Suprapubic skin (tissue), 4 donors: ENCODE measurements around the gene FNDC3A. TPM values are rescaled to one million over a fixed set of nuclear protein-coding genes. Genes with fewer than 3 reads are reported as not detected.
"Not testable (repeated sequence)": the region's sequence is repeated elsewhere in the genome, so short reads cannot be mapped to it uniquely, and the experiment has no call there.

Experiments
- DNase-seq, 2 donors: peaks; one replicate each; pipeline ENCODE4 v3.0.0-alpha.2; 2019; ENCODE audit warnings: low spot score in 2 of 2
- H3K27ac ChIP-seq: fragments of 200-600 bp; sonication (generic); one replicate; pipeline ENCODE4 v1.5.1; 2019
- H3K27me3 ChIP-seq: fragments of 200-600 bp; sonication (generic); one replicate; pipeline ENCODE4 v1.5.1; 2019
- H3K36me3 ChIP-seq: fragments of 200-600 bp; sonication (generic); one replicate; pipeline ENCODE4 v1.5.1; 2019
- H3K4me1 ChIP-seq: fragments of 200-600 bp; sonication (generic); one replicate; pipeline ENCODE4 v1.5.1; 2019
- H3K4me3 ChIP-seq: fragments of 200-600 bp; sonication (generic); one replicate; pipeline ENCODE4 v1.5.1; 2019; ENCODE audit warnings: mild to moderate bottlenecking
- H3K9me3 ChIP-seq: fragments of 200-600 bp; sonication (generic); one replicate; pipeline ENCODE4 v1.5.1; 2019
- CTCF ChIP-seq, 2 donors: fragments of 200-600 bp in 1 of 2; fragments of 450-650 bp in 1 of 2; sonication (generic) in 1 of 2; IDR thresholded peaks; one replicate each; pipeline ENCODE4 v1.5.1; 2016 to 2019; ENCODE audit warnings: antibody characterized with exemption in 2 of 2, mild to moderate bottlenecking in 1 of 2, moderate library complexity in 1 of 2
- EP300 ChIP-seq: sonication (generic); formaldehyde crosslinking; IDR thresholded peaks from one replicate; pipeline ENCODE4 v1.6.1; 2017; ENCODE audit warnings: antibody characterized with exemption
- POLR2A ChIP-seq, 2 donors: fragments of 450-650 bp; IDR thresholded peaks; one replicate each; pipeline ENCODE4 v1.6.1; 2017; ENCODE audit warnings: antibody characterized with exemption in 2 of 2, mild to moderate bottlenecking in 2 of 2, moderate library complexity in 2 of 2
- POLR2AphosphoS5 ChIP-seq, 3 donors: sonication (generic); formaldehyde crosslinking; IDR thresholded peaks; one replicate each; pipeline ENCODE4 v1.6.1; 2017; ENCODE audit warnings: antibody characterized with exemption in 3 of 3
- WGBS: methylation state at CpG from one replicate; pipeline ENCODE4 v1.1.5; 2018; 5-methylcytosine and 5-hydroxymethylcytosine counted together
- total RNA-seq, 4 donors: library from RNA; depleted of rRNA; stranded (reverse); fragments of >200 nt; gene quantifications; one replicate each; pipeline ENCODE4 v1.1.0, GENCODE V29; 2016

Gene FNDC3A
- total RNA-seq, 4 donors from 2014 or later = 19.9 to 30.7 (median 24.9) TPM

- WGBS = 79% methylated on average over 1 of the region's 1 CpG
- H3K9me3 ChIP-seq = no peaks in the 10 kb centered on the region
- H3K27me3 ChIP-seq = no peaks in the 10 kb centered on the region
- no peaks in the 10 kb centered on the region for H3K4me1 ChIP-seq
- TF ChIP-seq EP300 (no peak), POLR2A (IDR thresholded peaks at IDR 0.05) (no peak), CTCF (IDR thresholded peaks at IDR 0.05) (no peak), POLR2AphosphoS5 (IDR thresholded peaks at IDR 0.05) (no peak)
- H3K27ac ChIP-seq = no peak overlapping the region
- no peak overlapping the region for H3K4me3 ChIP-seq
- peaks cover 41% of the 10 kb centered on the region for H3K36me3 ChIP-seq
- no peak for DNase-seq
These were observed 156.8 kb downstream of the FNDC3A start for GRCh38 chr13:49132479-49133002.

- TF ChIP-seq POLR2AphosphoS5 (IDR thresholded peaks at IDR 0.05) (no peak), CTCF (IDR thresholded peaks at IDR 0.05) (no peak), EP300 (no peak), POLR2A (IDR thresholded peaks at IDR 0.05) (no peak)
- DNase-seq = no peak
- H3K9me3 ChIP-seq = no peaks in the 10 kb centered on the region
- no peak overlapping the region for H3K27ac ChIP-seq
- no peaks in the 10 kb centered on the region for H3K4me1 ChIP-seq
- H3K27me3 ChIP-seq = no peaks in the 10 kb centered on the region
- no peak overlapping the region for H3K4me3 ChIP-seq
- H3K36me3 ChIP-seq = peaks cover 44% of the 10 kb centered on the region
- 96% methylated on average over 3 of the region's 3 CpGs for WGBS
These were observed 158.6 kb downstream of the FNDC3A start for GRCh38 chr13:49134305-49134704.

- not testable (repeated sequence) for H3K4me1 ChIP-seq, DNase-seq, H3K9me3 ChIP-seq, H3K27ac ChIP-seq, H3K27me3 ChIP-seq, H3K4me3 ChIP-seq
- peaks cover 33% of the 10 kb centered on the region for H3K36me3 ChIP-seq
- 98% methylated on average over 7 of the region's 7 CpGs for WGBS
These were observed 161.5 kb downstream of the FNDC3A start for GRCh38 chr13:49137138-49137643.

GRCh38 chr13:49140910-49141611 lies 165.3 kb downstream of the FNDC3A start:
- Histone ChIP-seq H3K36me3 (peaks cover 24% of the 10 kb centered on the region), H3K27ac (no peak overlapping the region), H3K4me1 (no peaks in the 10 kb centered on the region)

GRCh38 chr13:49146950-49147355 lies 171.2 kb downstream of the FNDC3A start:
- TF ChIP-seq EP300 (no peak), CTCF (IDR thresholded peaks at IDR 0.05) (no peak), POLR2A (IDR thresholded peaks at IDR 0.05) (no peak), POLR2AphosphoS5 (IDR thresholded peaks at IDR 0.05) (no peak)
- Histone ChIP-seq H3K9me3 (peaks cover 3% of the 10 kb centered on the region), H3K4me3 (peak overlapping the region; percentile 1), H3K4me1 (no peaks in the 10 kb centered on the region), H3K27me3 (no peaks in the 10 kb centered on the region), H3K36me3 (peaks cover 32% of the 10 kb centered on the region), H3K27ac (no peak overlapping the region)
- WGBS = 47% methylated on average over 2 of the region's 2 CpGs
- no peak for DNase-seq

More at GRCh38 chr13:49140910-49141611, 165.3 kb downstream of the FNDC3A start:
- no peak for DNase-seq
- TF ChIP-seq POLR2A (IDR thresholded peaks at IDR 0.05) (no peak), EP300 (no peak)
- no peak overlapping the region for H3K4me3 ChIP-seq
- H3K27me3 ChIP-seq = no peaks in the 10 kb centered on the region
- H3K9me3 ChIP-seq = no peaks in the 10 kb centered on the region

- 100% methylated on average over 1 of the region's 1 CpG for WGBS
- Histone ChIP-seq H3K36me3 (peaks cover 33% of the 10 kb centered on the region), H3K4me1 (no peaks in the 10 kb centered on the region), H3K4me3 (no peak overlapping the region), H3K9me3 (peaks cover 3% of the 10 kb centered on the region), H3K27me3 (no peaks in the 10 kb centered on the region), H3K27ac (no peak overlapping the region)
- TF ChIP-seq CTCF (IDR thresholded peaks at IDR 0.05) = no peak
- TF ChIP-seq EP300 = no peak
- no peak for TF ChIP-seq POLR2AphosphoS5 (IDR thresholded peaks at IDR 0.05)
- no peak for TF ChIP-seq POLR2A (IDR thresholded peaks at IDR 0.05)
- no peak for DNase-seq
These were observed 172.7 kb downstream of the FNDC3A start for GRCh38 chr13:49148405-49148804.

DNA sequence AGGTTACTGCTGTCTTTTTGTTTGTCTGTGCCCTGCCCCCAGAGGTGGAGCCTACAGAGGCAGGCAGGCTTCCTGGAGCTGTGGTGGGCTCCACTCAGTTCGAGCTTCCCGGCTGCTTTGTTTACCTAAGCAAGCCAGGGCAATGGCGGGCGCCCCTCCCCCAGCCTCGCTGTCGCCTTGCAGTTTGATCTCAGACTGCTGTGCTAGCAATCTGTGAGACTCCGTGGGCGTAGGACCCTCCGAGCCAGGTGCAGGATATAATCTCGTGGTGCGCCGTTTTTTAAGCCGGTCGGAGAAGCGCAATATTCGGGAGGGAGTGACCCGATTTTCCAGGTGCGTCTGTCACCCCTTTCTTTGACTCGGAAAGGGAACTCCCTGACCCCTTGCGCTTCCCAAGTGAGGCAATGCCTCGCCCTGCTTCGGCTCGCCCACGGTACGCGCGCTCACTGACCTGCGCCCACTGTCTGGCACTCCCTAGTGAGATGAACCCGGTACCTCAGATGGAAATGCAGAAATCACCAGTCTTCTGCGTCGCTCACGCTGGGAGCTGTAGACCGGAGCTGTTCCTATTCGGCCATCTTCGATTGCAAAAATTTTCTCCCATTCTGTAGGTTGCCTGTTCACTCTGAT lies 182.4 kb downstream of the FNDC3A start:
- not testable (repeated sequence) for DNase-seq, H3K4me1 ChIP-seq, H3K27me3 ChIP-seq, H3K4me3 ChIP-seq, H3K27ac ChIP-seq, H3K9me3 ChIP-seq
- 94% methylated on average over 33 of the region's 35 CpGs for WGBS
- peaks cover 15% of the 10 kb centered on the region for H3K36me3 ChIP-seq

DNA sequence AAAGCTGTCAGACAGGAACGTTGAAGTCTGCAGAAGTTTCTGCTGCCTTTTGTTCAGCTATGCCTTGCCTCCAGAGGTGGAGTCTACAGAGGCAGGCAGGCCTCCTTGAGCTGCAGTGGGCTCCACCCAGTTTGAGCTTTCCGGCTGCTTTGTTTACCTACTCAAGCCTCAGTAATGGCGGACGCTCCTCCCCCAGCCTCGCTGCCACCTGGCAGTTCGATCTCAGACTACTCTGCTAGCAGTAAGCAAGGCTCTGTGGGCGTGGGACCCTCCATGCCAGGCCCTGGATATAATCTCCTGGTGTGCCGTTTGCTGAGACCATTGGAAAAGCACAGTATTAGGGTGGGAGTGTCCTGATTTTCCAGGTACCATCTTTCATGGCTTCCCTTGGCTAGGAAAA lies 187.4 kb downstream of the FNDC3A start:
- not testable (repeated sequence) for DNase-seq, H3K27me3 ChIP-seq, H3K27ac ChIP-seq, H3K4me3 ChIP-seq, H3K4me1 ChIP-seq
- H3K36me3 ChIP-seq = peaks cover 28% of the 10 kb centered on the region
- WGBS = 100% methylated on average over 2 of the region's 8 CpGs
- peaks cover 16% of the 10 kb centered on the region for H3K9me3 ChIP-seq
